WI38 (cell line): ENCODE results near the gene TDRD3.

Source experiments
- H3K4me3 ChIP-seq: 2 replicates; pipeline ENCODE4 v1.5.1; 2011; ENCODE audit warnings: low read depth, mild to moderate bottlenecking, control low read depth, low read length
- CTCF ChIP-seq: IDR thresholded peaks from 2 replicates; pipeline ENCODE4 v1.5.1; 2012; ENCODE audit warnings: low read depth, mild to moderate bottlenecking, control low read depth, low read length

TDRD3 gene

GRCh38 chr13:60520902-60521569, 124.0 kb downstream of the TDRD3 start:
- no peak for TF ChIP-seq CTCF
- H3K4me3 ChIP-seq: no peak overlapping the region

- TF ChIP-seq CTCF: no peak
Measured at GRCh38 chr13:60538566-60538965, 141.5 kb downstream of the TDRD3 start.

GRCh38 chr13:60540276-60540675, 143.3 kb downstream of the TDRD3 start:
- no peak overlapping the region for H3K4me3 ChIP-seq
- TF ChIP-seq CTCF: no peak

More at GRCh38 chr13:60538566-60538965, 141.5 kb downstream of the TDRD3 start:
- H3K4me3 ChIP-seq: no peak overlapping the region

GRCh38 chr13:60562096-60562780, 165.2 kb downstream of the TDRD3 start:
- no peak for TF ChIP-seq CTCF
- H3K4me3 ChIP-seq: no peak overlapping the region

- TF ChIP-seq CTCF: no peak
- no peak overlapping the region for H3K4me3 ChIP-seq
Measured at GRCh38 chr13:60571571-60571970, 174.6 kb downstream of the TDRD3 start.

- TF ChIP-seq CTCF: no peak
- no peak overlapping the region for H3K4me3 ChIP-seq
Measured at GRCh38 chr13:60572003-60572798, 175.2 kb downstream of the TDRD3 start.

- no peak for TF ChIP-seq CTCF
- no peak overlapping the region for H3K4me3 ChIP-seq
Measured at GRCh38 chr13:60572855-60573254, 175.8 kb downstream of the TDRD3 start.
